ENCODE results near the gene FTO. TPM values are rescaled to one million over a fixed set of nuclear protein-coding genes. Genes with fewer than 3 reads are reported as not detected.

Gene FTO
- total RNA-seq, 1 donor from 2014 or later, result 110 TPM

GRCh38 chr16:54191592-54191991 lies 487.6 kb downstream of the FTO start:
- Mint-ChIP-seq H3K27me3 (ENCODE audit: insufficient read depth, low read depth) (peaks cover 14% of the 10 kb centered on the region), H3K36me3 (no peaks in the 10 kb centered on the region), H3K9me3 (no peaks in the 10 kb centered on the region), H3K4me1 (peaks cover 12% of the 10 kb centered on the region), H3K4me3 (no peak overlapping the region), H3K27ac (no peak overlapping the region)
- no peaks in the 10 kb centered on the region for H3K36me3 ChIP-seq
- no peak overlapping the region for H3K4me3 ChIP-seq
- H4K20me1 ChIP-seq (ENCODE audit: low read depth), result no peaks in the 10 kb centered on the region
- H3K27ac ChIP-seq, result no peak overlapping the region
- no peaks in the 10 kb centered on the region for H3K27me3 ChIP-seq
- TF ChIP-seq EZH2phosphoT487 (IDR thresholded peaks at IDR 0.05) (no peak), EZH2 (IDR thresholded peaks at IDR 0.05) (no peak), CTCF (IDR thresholded peaks at IDR 0.05) (no peak)
- DNase-seq (ENCODE audit: low spot score), result no peak
- no peak overlapping the region for H3K4me2 ChIP-seq
- no peak overlapping the region for H3K9ac ChIP-seq
- H2AFZ ChIP-seq (replicated peaks), result no peak overlapping the region
- peaks cover 12% of the 10 kb centered on the region for H3F3A ChIP-seq (ENCODE audit: low read depth)
- H3K9me3 ChIP-seq (ENCODE audit: low read depth), result no peaks in the 10 kb centered on the region
- H3K79me2 ChIP-seq (ENCODE audit: low read depth), result no peaks in the 10 kb centered on the region
- H3K4me1 ChIP-seq, result peaks cover 10% of the 10 kb centered on the region

- Histone ChIP-seq H3K4me1 (peaks cover 10% of the 10 kb centered on the region), H3K4me2 (no peak overlapping the region), H3K9ac (no peak overlapping the region), H4K20me1 (ENCODE audit: low read depth) (no peaks in the 10 kb centered on the region), H3K27me3 (no peaks in the 10 kb centered on the region), H3K4me3 (no peak overlapping the region), H3K36me3 (no peaks in the 10 kb centered on the region), H3K27ac (no peak overlapping the region), H3F3A (ENCODE audit: low read depth) (peaks cover 12% of the 10 kb centered on the region), H3K9me3 (ENCODE audit: low read depth) (no peaks in the 10 kb centered on the region), H3K79me2 (ENCODE audit: low read depth) (no peaks in the 10 kb centered on the region), H2AFZ (replicated peaks) (no peak overlapping the region)
- DNase-seq (ENCODE audit: low spot score), result no peak
- peaks cover 12% of the 10 kb centered on the region for H3K4me1 Mint-ChIP-seq
- H3K4me3 Mint-ChIP-seq, result no peak overlapping the region
- peaks cover 14% of the 10 kb centered on the region for H3K27me3 Mint-ChIP-seq (ENCODE audit: insufficient read depth, low read depth)
- no peak for TF ChIP-seq EZH2 (IDR thresholded peaks at IDR 0.05)
- no peak for TF ChIP-seq EZH2phosphoT487 (IDR thresholded peaks at IDR 0.05)
- no peak for TF ChIP-seq CTCF (IDR thresholded peaks at IDR 0.05)
- H3K9me3 Mint-ChIP-seq, result no peaks in the 10 kb centered on the region
- H3K27ac Mint-ChIP-seq, result peak overlapping the region; percentile 20
- no peaks in the 10 kb centered on the region for H3K36me3 Mint-ChIP-seq
Measured at GRCh38 chr16:54193013-54193664, 489.2 kb downstream of the FTO start.

- H3K27me3 Mint-ChIP-seq (ENCODE audit: insufficient read depth, low read depth), result peaks cover 14% of the 10 kb centered on the region
- Histone ChIP-seq H3K4me2 (peak overlapping the region; percentile 50), H3K4me3 (peak overlapping the region; percentile 16)
Measured at GRCh38 chr16:54193665-54194333, 489.8 kb downstream of the FTO start.

More at GRCh38 chr16:54193665-54194333, 489.8 kb downstream of the FTO start:
- Histone ChIP-seq H3K36me3 (no peaks in the 10 kb centered on the region), H2AFZ (replicated peaks) (peak overlapping the region; percentile 78), H3K9me3 (ENCODE audit: low read depth) (no peaks in the 10 kb centered on the region), H4K20me1 (ENCODE audit: low read depth) (no peaks in the 10 kb centered on the region), H3K4me1 (peaks cover 10% of the 10 kb centered on the region), H3K27ac (no peak overlapping the region), H3K27me3 (no peaks in the 10 kb centered on the region), H3F3A (ENCODE audit: low read depth) (peaks cover 12% of the 10 kb centered on the region), H3K9ac (no peak overlapping the region), H3K79me2 (ENCODE audit: low read depth) (no peaks in the 10 kb centered on the region)
- TF ChIP-seq EZH2 (IDR thresholded peaks at IDR 0.05) (peak; percentile 23), EZH2phosphoT487 (IDR thresholded peaks at IDR 0.05) (no peak), CTCF (IDR thresholded peaks at IDR 0.05) (peak; percentile 84)
- peak; percentile 83 for DNase-seq (ENCODE audit: low spot score)
- Mint-ChIP-seq H3K4me1 (peaks cover 12% of the 10 kb centered on the region), H3K27ac (peak overlapping the region; percentile 30), H3K9me3 (no peaks in the 10 kb centered on the region), H3K36me3 (no peaks in the 10 kb centered on the region), H3K4me3 (no peak overlapping the region)
